Measurements from ENCODE around the gene TPSD1.

TPSD1 gene

DNA sequence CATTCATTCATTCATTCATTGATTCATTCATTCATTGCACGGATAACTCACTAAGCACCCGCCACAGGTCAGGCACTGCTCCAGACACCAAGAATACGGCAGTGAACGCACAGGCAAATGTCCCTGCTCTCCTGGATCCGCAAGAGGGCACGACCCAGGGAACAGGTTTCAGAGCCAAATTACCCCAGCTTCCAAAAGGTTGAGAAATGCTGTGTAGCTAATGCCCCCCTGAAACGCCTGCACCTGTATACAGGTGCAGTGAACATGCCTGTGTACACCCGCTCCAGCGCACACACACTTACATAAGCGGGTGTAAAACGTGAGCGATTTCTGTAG is 44.0 kb downstream of the TPSD1 start:
- DNase-seq (ENCODE audit: low read depth) = no peak

GRCh38 chr16:1300664-1301476 is 45.0 kb downstream of the TPSD1 start:
- DNase-seq (ENCODE audit: low read depth) = peak; percentile 58

DNA sequence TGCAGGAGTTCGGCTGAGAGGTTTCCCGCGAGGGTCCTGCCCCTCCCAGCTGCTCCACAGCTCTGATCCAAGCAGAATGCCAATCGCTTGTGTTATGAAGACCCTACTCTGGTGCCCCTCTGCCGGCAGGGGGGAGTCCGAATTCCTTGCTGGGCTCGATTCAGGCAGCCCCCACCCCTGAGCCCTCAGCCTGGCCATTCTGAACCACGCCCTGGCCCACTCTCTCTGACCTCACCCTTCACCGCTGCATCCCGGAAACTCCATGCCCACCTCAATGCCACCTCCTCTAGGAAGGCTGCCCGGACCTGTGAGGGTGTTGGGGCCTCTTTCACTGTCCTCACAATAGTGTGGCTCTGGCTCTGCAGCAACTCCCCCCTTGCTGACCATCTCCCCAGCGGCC is 45.7 kb downstream of the TPSD1 start:
- DNase-seq (ENCODE audit: low read depth) = no peak

GRCh38 chr16:1305823-1306222 is 50.0 kb downstream of the TPSD1 start:
- no peak for DNase-seq (ENCODE audit: low read depth)

GRCh38 chr16:1306334-1306733 is 50.5 kb downstream of the TPSD1 start:
- no peak for DNase-seq (ENCODE audit: low read depth)

DNA sequence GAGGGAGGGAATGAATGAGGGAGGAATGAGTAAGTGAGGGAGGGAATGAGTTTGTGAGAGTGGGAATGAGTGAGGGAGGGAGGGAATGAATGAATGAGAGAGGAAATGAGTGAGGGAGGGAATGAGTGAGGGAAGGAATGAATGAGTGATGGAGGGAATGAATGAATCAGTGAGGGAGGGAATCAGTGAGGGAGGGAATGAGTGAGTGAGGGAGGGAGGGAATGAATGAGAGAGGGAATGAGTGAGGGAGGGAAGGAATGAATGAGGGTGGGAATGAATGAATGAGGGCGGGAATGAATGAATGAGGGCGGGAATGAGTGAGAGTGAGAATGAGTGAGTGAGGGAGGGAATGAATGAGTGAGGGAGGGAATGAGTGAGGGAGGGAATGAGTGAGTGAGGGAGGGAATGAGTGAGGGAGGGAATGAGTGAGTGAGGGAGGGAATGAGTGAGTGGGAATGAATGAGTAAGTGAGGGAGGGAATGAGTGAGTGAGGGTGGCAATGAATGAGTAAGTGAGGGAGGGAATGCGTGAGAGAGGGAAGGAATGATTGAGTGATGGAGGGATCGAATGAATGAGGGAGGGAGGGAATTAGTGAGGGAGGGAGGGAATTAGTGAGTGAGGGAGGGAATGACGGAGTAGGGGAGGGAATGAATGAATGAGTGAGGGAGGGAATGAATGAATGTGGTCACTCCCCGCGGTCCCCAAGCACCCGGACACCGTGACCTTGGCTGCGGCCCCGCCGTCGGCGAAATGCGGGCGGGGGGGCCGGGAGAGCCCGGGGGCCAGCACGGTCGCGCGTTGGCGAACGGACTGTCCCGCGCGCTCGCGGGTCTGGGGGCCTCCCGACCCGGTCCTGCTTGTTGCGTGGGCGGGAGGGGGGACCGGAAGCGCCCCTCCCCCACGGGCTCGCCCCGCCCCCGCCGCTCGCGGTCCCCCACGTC is 52.4 kb downstream of the TPSD1 start:
- DNase-seq (ENCODE audit: low read depth) = peak; percentile 59
